HepG2 (cell line): ENCODE results near the gene WDR54. TPM values are rescaled to one million over a fixed set of nuclear protein-coding genes. Genes with fewer than 3 reads are reported as not detected.
A peak's percentile ranks its signal among the peaks of the same experiment; 100 is the strongest.

Experiments used
- BCL3 ChIP-seq: sonication (generic); formaldehyde crosslinking; IDR thresholded peaks from 2 replicates; pipeline ENCODE4 v1.5.1; 2020; ENCODE audit warnings: mild to moderate bottlenecking, missing genetic modification reagents, moderate library complexity
- BRD4 ChIP-seq: sonication (generic); formaldehyde crosslinking; IDR thresholded peaks from 2 replicates; pipeline ENCODE4 v1.4.0; 2020; ENCODE audit warnings: missing genetic modification reagents
- EHMT2 ChIP-seq: fragments of 200-600 bp; sonication (generic); IDR thresholded peaks from 2 replicates; pipeline ENCODE4 v1.7.0; 2017; ENCODE audit warnings: antibody characterized with exemption, low read depth, low read length, borderline replicate concordance
- KAT8 ChIP-seq: IDR thresholded peaks from 2 replicates; pipeline ENCODE4 v1.6.1; 2016; ENCODE audit warnings: missing genetic modification reagents, missing compliant biosample characterization
- NFKBIZ ChIP-seq: IDR thresholded peaks from 2 replicates; pipeline ENCODE4 v1.6.1; 2018; ENCODE audit warnings: missing genetic modification reagents, missing compliant biosample characterization
- PAF1 ChIP-seq: IDR thresholded peaks from 2 replicates; pipeline ENCODE4 v1.6.1; 2016; ENCODE audit warnings: missing genetic modification reagents, missing compliant biosample characterization
- POGK ChIP-seq: sonication (generic); formaldehyde crosslinking; conservative IDR thresholded peaks from 2 replicates; pipeline ENCODE4 v1.8.0; 2022; ENCODE audit warnings: mild to moderate bottlenecking, moderate library complexity, missing genetic modification reagents
- RFXANK ChIP-seq: IDR thresholded peaks from 2 replicates; pipeline ENCODE4 v1.6.1; 2016
- SKI ChIP-seq: fragments of 450-650 bp; IDR thresholded peaks from one replicate; pipeline ENCODE4 v1.6.1; 2018; ENCODE audit warnings: mild to moderate bottlenecking; ENCODE audit not compliant: partially characterized antibody
- TARDBP ChIP-seq: sonication (generic); formaldehyde crosslinking; IDR thresholded peaks from 2 replicates; pipeline ENCODE4 v1.8.0; 2022; ENCODE audit warnings: mild to moderate bottlenecking, missing genetic modification reagents
- TFE3 ChIP-seq: IDR thresholded peaks from 2 replicates; pipeline ENCODE4 v1.6.1; 2016
- ZNF263 ChIP-seq: sonication (generic); formaldehyde crosslinking; IDR thresholded peaks from 2 replicates; pipeline ENCODE4 v1.4.0; 2020; ENCODE audit warnings: missing genetic modification reagents
- ZNF547 ChIP-seq: sonication (generic); formaldehyde crosslinking; IDR thresholded peaks from 2 replicates; pipeline ENCODE4 v1.5.1; 2020; ENCODE audit warnings: mild to moderate bottlenecking, missing genetic modification reagents
- ZNF629 ChIP-seq: sonication (generic); formaldehyde crosslinking; conservative IDR thresholded peaks from 2 replicates; pipeline ENCODE4 v1.5.0; 2020; ENCODE audit warnings: missing genetic modification reagents
- ZNF660 ChIP-seq: sonication (generic); formaldehyde crosslinking; IDR thresholded peaks from 2 replicates; pipeline ENCODE4 v1.5.1; 2020; ENCODE audit warnings: mild to moderate bottlenecking, low read depth, missing genetic modification reagents, borderline replicate concordance
- ZNF761 ChIP-seq: sonication (generic); formaldehyde crosslinking; conservative IDR thresholded peaks from 2 replicates; pipeline ENCODE4 v1.4.0; 2020; ENCODE audit warnings: mild to moderate bottlenecking, missing genetic modification reagents
- ZNF780A ChIP-seq: sonication (generic); formaldehyde crosslinking; IDR thresholded peaks from 2 replicates; pipeline ENCODE4 v1.8.0; 2022; ENCODE audit warnings: mild to moderate bottlenecking, missing genetic modification reagents, moderate library complexity
- ZSCAN12 ChIP-seq: sonication (generic); formaldehyde crosslinking; IDR thresholded peaks from 2 replicates; pipeline ENCODE4 v1.9.0; 2021; ENCODE audit warnings: mild to moderate bottlenecking, missing genetic modification reagents
- polyA plus RNA-seq, 8 experiments: library from polyadenylated mRNA; depleted of rRNA in 3 of 8; stranded (reverse) in 7 of 8; unstranded in 1 of 8; fragments of >200 nt; fragmentation: Illumina TruSeq in 4 of 8; extraction: Trizol in 4 of 8; gene quantifications; 2 replicates each; pipeline versions ENCODE4 v1.2.1 to v1.2.3, GENCODE V29; 2011 to 2016; ENCODE audit warnings: low read depth in 4 of 8, missing spikeins in 1 of 8, mixed read lengths in 1 of 8; ENCODE audit not compliant: insufficient read depth in 1 of 8
- total RNA-seq, 5 experiments: library from RNA; depleted of rRNA; stranded (reverse); fragments of >200 nt; fragmentation: Illumina TruSeq; extraction: Trizol; gene quantifications; 2 replicates each; pipeline ENCODE4 v1.2.3, GENCODE V29; 2016; ENCODE audit warnings: low read depth in 1 of 5
- TF ChIP-seq, protein P1 (sequence below): sonication (generic); formaldehyde crosslinking; IDR thresholded peaks from 2 replicates; pipeline ENCODE4 v1.4.0; 2020; ENCODE audit warnings: missing genetic modification reagents, borderline replicate concordance
- TF ChIP-seq, protein P2 (sequence below): sonication (generic); formaldehyde crosslinking; IDR thresholded peaks from 2 replicates; pipeline ENCODE4 v1.8.1; 2023; ENCODE audit warnings: mild to moderate bottlenecking, moderate library complexity, missing genetic modification reagents

WDR54 gene
- total and polyA plus RNA-seq, 2 of the 13 experiments (the other 11 are each of a cell fraction or from before 2014, with no cell fraction given): 2.0 to 17.3 TPM

DNA sequence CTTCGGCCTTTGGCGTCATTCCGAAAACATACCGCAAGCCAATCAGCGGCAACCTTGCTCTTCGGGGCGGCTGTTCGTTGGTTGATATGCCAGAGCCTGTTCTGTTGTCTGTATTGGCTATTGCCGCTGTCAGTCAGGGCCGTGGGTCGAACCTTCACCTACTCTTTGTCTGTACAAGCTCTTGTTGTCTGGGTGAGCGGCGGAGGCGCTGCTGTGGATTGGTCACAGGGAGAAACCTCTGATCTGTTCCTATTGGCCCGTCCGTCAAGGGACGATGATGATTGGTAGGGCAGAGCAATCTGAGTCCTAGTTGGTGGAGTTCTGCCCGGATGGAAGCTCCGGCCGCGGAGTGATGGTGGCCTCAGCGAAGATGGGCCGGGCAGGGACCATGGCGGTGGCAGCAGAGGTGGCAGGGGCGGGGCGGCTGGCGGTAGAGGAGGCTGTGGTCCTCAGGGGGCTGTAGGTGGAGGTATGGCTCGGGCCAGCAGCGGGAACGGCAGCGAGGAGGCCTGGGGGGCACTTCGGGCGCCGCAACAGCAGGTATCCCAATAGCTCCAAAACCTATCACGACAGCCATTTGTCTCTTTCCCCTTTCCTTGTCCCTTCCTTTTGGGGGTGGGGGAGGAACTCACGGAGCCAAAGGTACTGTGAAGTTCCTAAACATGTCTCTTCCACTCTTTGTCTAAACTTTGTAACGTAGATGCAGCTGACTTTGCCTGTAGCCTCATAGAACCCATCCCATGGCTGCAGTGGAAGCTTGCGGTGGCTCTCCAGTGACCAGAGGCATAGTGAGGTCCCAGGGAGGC is 36.8 kb downstream of the WDR54 start, which contains the start of gene WBP1 (continued):
- TF ChIP-seq POGK (no peak), PAF1 (no peak), TFE3 (no peak), BCL3 (no peak; the same call in 1 of the 2 replicates), SKI (peak; percentile 55), KAT8 (no peak), RFXANK (CRISPR knock-in tag) (peak; percentile 88; the same call in 1 of the 2 replicates), ZNF629 (CRISPR knock-in tag) (no peak), ZSCAN12 (CRISPR knock-in tag) (no peak), ZNF660 (CRISPR knock-in tag) (no peak), NFKBIZ (CRISPR knock-in tag) (no peak), BRD4 (CRISPR knock-in tag) (no peak), TARDBP (CRISPR knock-in tag) (0 out of 2 replicates have a peak, but pooled peaks have one; percentile 12), ZNF780A (CRISPR knock-in tag) (no peak), ZNF263 (CRISPR knock-in tag) (no peak), ZNF547 (0 out of 2 replicates have a peak, but pooled peaks have one; percentile 50), ZNF761 (CRISPR knock-in tag) (no peak), EHMT2 (no peak)
- TF ChIP-seq, protein P1, sequence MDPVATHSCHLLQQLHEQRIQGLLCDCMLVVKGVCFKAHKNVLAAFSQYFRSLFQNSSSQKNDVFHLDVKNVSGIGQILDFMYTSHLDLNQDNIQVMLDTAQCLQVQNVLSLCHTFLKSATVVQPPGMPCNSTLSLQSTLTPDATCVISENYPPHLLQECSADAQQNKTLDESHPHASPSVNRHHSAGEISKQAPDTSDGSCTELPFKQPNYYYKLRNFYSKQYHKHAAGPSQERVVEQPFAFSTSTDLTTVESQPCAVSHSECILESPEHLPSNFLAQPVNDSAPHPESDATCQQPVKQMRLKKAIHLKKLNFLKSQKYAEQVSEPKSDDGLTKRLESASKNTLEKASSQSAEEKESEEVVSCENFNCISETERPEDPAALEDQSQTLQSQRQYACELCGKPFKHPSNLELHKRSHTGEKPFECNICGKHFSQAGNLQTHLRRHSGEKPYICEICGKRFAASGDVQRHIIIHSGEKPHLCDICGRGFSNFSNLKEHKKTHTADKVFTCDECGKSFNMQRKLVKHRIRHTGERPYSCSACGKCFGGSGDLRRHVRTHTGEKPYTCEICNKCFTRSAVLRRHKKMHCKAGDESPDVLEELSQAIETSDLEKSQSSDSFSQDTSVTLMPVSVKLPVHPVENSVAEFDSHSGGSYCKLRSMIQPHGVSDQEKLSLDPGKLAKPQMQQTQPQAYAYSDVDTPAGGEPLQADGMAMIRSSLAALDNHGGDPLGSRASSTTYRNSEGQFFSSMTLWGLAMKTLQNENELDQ (CRISPR knock-in tag): no peak
- TF ChIP-seq, protein P2, sequence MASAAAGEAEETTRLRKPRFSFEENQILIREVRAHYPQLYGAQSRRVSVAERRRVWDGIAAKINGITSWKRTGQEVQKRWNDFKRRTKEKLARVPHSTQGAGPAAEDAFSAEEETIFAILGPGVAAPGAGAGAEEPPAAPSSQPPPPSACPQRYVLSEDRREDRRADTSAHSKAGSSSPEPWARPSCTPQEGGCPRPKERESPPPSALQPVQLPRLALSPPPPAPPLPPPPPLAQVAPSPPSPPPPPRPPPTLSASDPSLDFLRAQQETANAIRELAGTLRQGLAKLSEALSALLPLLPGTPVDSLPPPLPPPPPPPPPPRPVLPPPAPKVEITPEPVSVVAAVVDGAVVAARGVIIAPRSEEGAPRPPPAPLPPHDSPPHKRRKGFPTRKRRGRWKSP (CRISPR knock-in tag): 0 out of 2 replicates have a peak, but pooled peaks have one; percentile 14
